Measurements from ENCODE around the gene TNIP1. TPM values are rescaled to one million over a fixed set of nuclear protein-coding genes. Genes with fewer than 3 reads are reported as not detected.

Gene TNIP1
- total RNA-seq, 1 experiment from 2014 or later = 122 TPM

GRCh38 chr5:151021746-151022145, 59.1 kb downstream of the TNIP1 start:
- Histone ChIP-seq H3F3A (ENCODE audit: insufficient read depth, low read depth) (no peaks in the 10 kb centered on the region; the same call in 1 of the 2 replicates), H4K20me1 (ENCODE audit: insufficient read depth) (no peaks in the 10 kb centered on the region), H2AFZ (no peak overlapping the region), H3K79me2 (ENCODE audit: low read depth) (no peaks in the 10 kb centered on the region), H3K27ac (no peak overlapping the region), H3K4me1 (replicated peaks; ENCODE audit: insufficient read depth) (peaks cover 12% of the 10 kb centered on the region), H3K27me3 (ENCODE audit: insufficient read depth, low read depth) (no peaks in the 10 kb centered on the region), H3K4me3 (no peak overlapping the region), H3K9me3 (ENCODE audit: insufficient read depth, low read depth) (no peaks in the 10 kb centered on the region; the same call in 1 of the 2 replicates), H3K36me3 (ENCODE audit: low read depth) (no peaks in the 10 kb centered on the region), H3K9me2 (ENCODE audit: insufficient read depth) (no peaks in the 10 kb centered on the region), H3K4me2 (peak overlapping the region; percentile 95)
- ChIA-PET CTCF (no interaction called here), POLR2A (ENCODE audit: unreplicated experiment) (no interaction called here)
- peak in 1 of 2 experiments; percentile 31 for DNase-seq
- BruUV-seq (replicated peaks) = no TSS peak
- TF ChIP-seq EZH2 (IDR thresholded peaks at IDR 0.05; ENCODE audit: low read depth) (no peak), CTCF (conservative IDR thresholded peaks at IDR 0.05) (no peak)
- intact Hi-C loops (cut with micrococcal nuclease; ENCODE audit: unreplicated experiment) = loop anchor here (2.0 to 10.0 kb wide), 3 partner anchors 19 to 723 kb away; no protein-coding TSS in a partner anchor

GRCh38 chr5:151020304-151021110, 60.3 kb downstream of the TNIP1 start, which contains the start of gene GPX3:
GPX3 (plus strand) TSS chr5:151020591; CDS start chr5:151020655, 64 bp downstream.
- POLR2A ChIA-PET (ENCODE audit: unreplicated experiment) = interaction anchor here (0.6 kb wide), 1 partner anchor 242 kb away, joined by 3 read pairs; the partner anchor contains the start of gene SMIM3
- H3K9me2 ChIP-seq (ENCODE audit: insufficient read depth) = no peaks in the 10 kb centered on the region
- TF ChIP-seq EZH2 (IDR thresholded peaks at IDR 0.05; ENCODE audit: low read depth) = no peak
- TF ChIP-seq CTCF (conservative IDR thresholded peaks at IDR 0.05) = no peak
- BruUV-seq (replicated peaks) = TSS peak; percentile 55
- peak within 1 kb of the TSS; percentile 93 for H2AFZ ChIP-seq
- no peaks in the 10 kb centered on the region; the same call in 1 of the 2 replicates for H3F3A ChIP-seq (ENCODE audit: insufficient read depth, low read depth)
- H3K9me3 ChIP-seq (ENCODE audit: insufficient read depth, low read depth) = no peaks in the 10 kb centered on the region; the same call in 1 of the 2 replicates
- H3K36me3 ChIP-seq (ENCODE audit: low read depth) = no peaks in the 10 kb centered on the region
- H4K20me1 ChIP-seq (ENCODE audit: insufficient read depth) = no peaks in the 10 kb centered on the region
- CTCF ChIA-PET = interaction anchor here (0.7 kb wide), 1 partner anchor 22 kb away, joined by 3 read pairs; no protein-coding TSS in a partner anchor
- H3K27me3 ChIP-seq (ENCODE audit: insufficient read depth, low read depth) = no peaks in the 10 kb centered on the region
- no peaks in the 10 kb centered on the region for H3K79me2 ChIP-seq (ENCODE audit: low read depth)
- no peak within 1 kb of the TSS for H3K27ac ChIP-seq
- peak within 1 kb of the TSS; percentile 94 for H3K4me3 ChIP-seq
- peaks cover 12% of the 10 kb centered on the region for H3K4me1 ChIP-seq (replicated peaks; ENCODE audit: insufficient read depth)
- peak within 1 kb of the TSS; percentile 95 for H3K4me2 ChIP-seq
- DNase-seq = peak; percentile 78 to 93
- intact Hi-C loops (cut with micrococcal nuclease; ENCODE audit: unreplicated experiment) = loop anchor here (2.0 to 10.0 kb wide), 3 partner anchors 20 to 724 kb away; no protein-coding TSS in a partner anchor

- POLR2A ChIA-PET (ENCODE audit: unreplicated experiment) = no interaction called here
- H3K27ac ChIP-seq = no peak overlapping the region
- no peak overlapping the region for H3K4me2 ChIP-seq
- H3K4me1 ChIP-seq (replicated peaks; ENCODE audit: insufficient read depth) = peaks cover 12% of the 10 kb centered on the region
- no peaks in the 10 kb centered on the region for H3K36me3 ChIP-seq (ENCODE audit: low read depth)
- no peak overlapping the region for H2AFZ ChIP-seq
- H3K4me3 ChIP-seq = no peak overlapping the region
- CTCF ChIA-PET = no interaction called here
- no peaks in the 10 kb centered on the region for H3K9me2 ChIP-seq (ENCODE audit: insufficient read depth)
- H3K79me2 ChIP-seq (ENCODE audit: low read depth) = no peaks in the 10 kb centered on the region
- DNase-seq = peak in 1 of 2 experiments; percentile 3
- H3K27me3 ChIP-seq (ENCODE audit: insufficient read depth, low read depth) = no peaks in the 10 kb centered on the region
- no peaks in the 10 kb centered on the region; the same call in 1 of the 2 replicates for H3K9me3 ChIP-seq (ENCODE audit: insufficient read depth, low read depth)
- BruUV-seq (replicated peaks) = no TSS peak
- no peaks in the 10 kb centered on the region for H3F3A ChIP-seq (ENCODE audit: insufficient read depth, low read depth)
- H4K20me1 ChIP-seq (ENCODE audit: insufficient read depth) = no peaks in the 10 kb centered on the region
- no peak for TF ChIP-seq EZH2 (IDR thresholded peaks at IDR 0.05; ENCODE audit: low read depth)
- TF ChIP-seq CTCF (conservative IDR thresholded peaks at IDR 0.05) = no peak
- intact Hi-C loops (cut with micrococcal nuclease; ENCODE audit: unreplicated experiment) = no loop called here
Observed at GRCh38 chr5:151019331-151019730, 61.5 kb downstream of the TNIP1 start.
